Activated naive CD8-positive, alpha-beta T cell treated with anti-CD3 and anti-CD28 coated beads, Interleukin-2, amount 50 U/mL, for 16 hours (primary cell): ENCODE data around the gene EHD1.

Source experiments
- DNase-seq: peaks from one replicate; pipeline ENCODE4 v3.0.0-alpha.2; 2020; ENCODE audit warnings: low read depth, low spot score

Gene EHD1

DNA sequence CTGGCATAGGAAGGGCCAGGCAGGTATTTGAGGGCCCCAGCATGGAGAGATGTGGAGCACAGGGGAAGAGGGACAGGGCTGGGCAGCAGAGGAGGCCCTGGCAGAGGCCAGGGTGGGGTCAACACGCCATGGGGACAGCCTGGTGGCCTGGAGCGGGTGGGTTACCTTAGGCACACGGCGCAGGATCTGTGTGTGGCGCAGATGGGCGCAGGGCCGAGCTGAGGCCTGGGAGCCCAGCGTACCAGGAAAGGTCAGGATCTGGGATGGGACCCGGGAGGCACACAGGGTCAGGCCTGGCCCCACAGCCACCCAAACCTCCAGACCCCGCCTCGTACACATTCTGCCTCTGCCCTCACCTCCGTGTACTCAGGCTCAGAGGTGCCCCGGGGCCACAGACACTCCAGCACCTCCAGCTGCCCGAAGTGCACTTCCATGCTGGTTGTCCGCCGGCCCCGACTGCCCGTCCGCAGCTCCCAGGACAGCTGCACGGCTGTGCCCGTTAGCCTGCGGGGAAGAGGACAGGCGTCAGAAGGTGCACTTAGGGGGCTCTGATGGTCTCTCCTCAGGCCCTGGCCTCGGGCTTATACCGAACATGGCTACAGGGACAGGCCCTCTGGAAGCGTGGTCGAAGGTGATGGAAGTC lies 32.2 kb upstream of the EHD1 start:
- no peak for DNase-seq

DNA sequence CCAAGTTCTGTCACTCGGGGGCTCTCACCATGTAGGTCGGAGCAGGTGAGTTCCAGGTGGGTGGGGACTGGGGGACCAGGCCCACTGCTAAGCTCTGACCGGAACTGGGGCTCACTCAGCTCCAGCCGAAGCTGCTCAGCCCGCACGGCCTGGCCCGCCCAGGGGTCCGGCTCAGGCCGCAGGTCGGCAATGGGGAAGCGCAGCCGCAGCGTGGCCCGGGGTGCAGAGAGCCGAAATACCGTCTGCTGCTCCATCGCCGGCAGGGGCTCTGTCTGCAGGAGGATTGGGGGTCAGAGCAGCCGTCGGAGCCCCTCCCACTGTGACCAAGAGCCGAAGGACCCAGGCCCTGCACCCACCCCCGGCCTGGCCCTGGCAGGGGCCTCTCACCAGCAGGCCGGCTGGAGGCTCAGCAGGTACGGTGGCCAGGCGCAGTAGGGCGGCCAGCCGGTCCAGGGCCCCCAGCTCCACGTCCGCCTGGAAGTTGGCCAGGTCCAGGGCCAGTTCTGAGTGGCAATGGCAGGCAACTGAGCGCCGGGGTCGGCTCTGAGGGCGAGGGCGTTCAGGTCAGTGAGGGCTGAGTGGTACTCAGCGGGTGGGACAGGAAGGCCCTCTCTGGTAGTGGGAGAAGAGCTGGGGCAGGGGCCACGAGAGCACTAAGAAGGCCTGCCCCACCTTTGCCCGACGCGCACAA lies 31.4 kb upstream of the EHD1 start:
- DNase-seq: no peak

DNA sequence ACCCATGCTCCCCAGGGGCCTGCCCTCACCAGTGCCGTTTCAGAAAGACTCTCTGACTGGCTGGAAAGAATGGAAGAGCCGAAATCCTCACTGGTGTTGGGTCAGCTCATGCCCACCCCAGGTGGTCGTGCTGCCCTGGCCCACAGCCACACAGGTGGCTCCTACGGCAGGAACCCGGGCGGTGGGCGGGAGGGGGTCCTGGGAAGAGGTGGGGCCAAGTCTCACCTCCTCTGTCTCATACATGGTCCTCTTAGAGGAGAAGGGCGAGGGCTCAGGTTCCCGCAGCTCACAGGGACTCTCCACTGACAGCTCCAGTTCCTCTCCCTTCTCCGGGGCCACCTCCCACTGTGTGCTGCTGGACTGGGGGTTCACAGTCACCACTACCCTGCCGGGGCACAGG lies 30.3 kb upstream of the EHD1 start:
- no peak for DNase-seq

DNA sequence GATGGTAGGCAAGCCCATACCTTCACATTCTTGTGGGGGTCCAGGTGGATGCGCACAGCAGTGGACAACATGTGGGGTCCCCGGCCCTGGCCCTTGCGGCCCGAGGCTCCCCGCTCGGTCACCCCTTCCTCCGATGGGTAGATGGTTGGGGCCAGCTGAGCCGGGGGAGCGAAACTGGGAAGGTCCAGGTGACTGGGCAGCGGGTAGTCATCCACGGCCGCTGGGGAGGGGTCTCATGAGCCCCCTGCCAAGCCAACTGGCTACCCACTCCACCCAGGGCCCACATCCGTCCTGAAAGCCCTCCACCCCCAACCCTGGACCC lies 27.9 kb upstream of the EHD1 start:
- DNase-seq: no peak

DNA sequence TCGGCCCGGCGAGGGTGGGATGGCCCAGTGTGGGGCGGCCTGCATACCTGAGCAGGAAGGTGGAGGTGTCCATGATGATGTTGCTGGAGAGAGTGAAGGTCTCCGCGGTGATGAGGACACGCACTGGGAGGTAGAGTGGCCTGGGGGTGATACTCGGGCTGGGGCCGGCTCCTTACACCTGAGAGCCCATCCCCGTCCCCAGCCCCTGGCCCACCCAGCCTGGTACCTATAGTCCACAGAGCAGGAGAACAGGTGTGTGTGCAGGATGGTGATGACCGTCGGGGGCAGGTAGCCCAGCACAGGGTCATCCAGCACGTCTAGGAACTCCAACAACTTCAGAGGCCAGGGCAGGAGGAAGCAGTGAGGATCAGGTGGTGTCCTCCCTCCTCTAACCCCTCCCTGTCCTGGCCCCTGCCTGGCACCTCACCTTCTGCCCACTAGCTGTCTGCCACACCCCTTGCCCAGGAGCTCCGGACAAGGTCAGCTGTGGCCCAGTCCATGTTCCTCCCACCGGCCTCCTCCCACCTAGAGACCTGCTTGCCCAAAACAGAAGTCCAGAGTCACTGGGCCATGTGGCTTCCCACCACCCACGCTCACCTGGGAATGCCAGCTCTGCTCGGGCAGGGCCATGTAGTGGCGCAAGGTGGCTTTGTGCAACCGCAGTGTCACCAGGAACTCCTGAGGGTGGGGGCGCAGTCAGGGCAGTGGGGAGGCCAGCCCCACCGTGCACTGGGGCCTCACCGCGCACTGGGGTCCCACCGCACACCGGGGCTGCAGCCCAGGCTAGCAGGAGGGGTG lies 27.3 kb upstream of the EHD1 start:
- no peak for DNase-seq

DNA sequence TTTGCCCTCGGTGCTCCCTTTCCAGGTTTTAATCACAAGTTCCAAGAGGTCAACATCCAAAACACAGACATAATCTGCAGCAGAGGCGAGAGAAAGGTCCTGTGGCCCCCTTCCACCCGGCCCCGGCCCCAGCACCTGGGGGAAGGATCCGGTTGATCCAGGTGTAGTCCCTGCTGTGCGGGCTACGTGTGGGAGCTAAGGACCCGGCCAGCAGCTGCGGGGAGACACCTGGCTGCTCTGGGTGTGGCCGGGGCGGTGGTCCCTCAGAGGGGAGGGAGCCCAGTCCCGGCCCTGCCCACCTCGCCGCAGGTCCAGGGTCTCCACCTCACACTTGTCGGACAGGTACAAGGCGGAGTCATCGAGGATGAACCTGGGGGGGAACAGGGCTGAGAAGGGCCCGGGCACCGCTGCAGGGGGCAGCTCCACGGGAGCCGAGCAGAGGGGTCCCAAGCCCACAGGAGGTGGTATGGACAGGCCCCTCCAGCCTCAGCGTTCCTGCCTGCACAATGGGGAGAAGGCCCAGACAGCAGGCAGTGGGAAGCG lies 24.9 kb upstream of the EHD1 start:
- DNase-seq: no peak

DNA sequence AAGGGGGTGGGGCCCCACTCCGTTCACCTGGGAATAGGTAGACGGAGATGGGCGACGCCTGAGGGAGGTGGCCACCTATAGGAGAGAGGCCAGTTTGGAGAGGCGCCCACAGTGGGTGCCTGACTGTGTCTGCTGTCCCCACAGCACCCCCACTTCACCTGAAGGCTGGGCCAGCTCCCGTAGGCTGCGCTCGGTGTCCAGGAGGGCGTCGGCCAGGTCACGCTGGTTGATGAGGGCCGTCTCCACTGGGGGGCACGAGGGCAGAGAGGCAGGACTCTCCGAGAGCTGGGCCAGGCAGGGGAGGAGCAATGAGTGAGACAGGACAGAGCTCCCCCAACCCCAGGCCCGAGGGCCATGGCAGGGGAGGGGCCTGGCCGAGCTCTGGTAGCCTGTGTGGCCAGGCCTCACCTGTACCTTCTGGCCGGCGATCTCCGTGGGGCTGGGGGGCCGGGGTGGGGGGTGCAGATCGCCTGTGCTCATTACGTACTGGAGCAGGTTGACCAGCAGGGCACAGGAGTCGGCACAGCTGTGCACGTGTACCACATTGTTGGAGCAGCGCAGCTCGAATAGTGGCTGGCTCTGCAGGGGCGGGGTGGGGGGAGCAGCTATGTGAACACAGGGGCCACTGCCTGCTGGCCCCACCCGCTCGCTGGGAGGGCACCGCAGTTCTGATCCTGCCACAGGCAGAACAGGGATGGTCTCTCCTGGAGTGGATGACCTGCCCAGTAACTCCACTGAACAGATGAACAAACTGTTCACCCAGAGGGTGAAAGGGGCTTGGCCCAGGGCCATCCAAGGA lies 23.9 kb upstream of the EHD1 start:
- no peak for DNase-seq

DNA sequence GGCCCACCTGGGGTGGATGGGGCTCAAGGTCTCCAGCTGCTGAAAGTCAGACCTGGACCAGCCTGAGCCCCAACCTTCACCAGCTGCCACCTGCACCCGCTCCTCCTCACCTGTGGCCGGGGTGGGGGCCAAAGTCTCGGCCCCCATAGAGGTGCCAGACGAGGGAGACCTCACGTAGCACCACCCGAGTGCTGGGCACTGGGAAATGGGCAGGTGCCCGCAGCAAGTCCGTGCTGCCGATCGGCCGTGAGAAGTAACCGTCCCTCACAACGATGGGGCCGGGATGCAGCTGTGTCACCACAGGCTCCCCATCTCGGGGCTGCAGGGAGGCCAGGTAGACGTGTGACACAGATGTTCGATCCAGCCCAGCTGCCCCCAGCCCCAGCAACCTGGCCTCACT lies 22.4 kb upstream of the EHD1 start:
- DNase-seq: no peak

DNA sequence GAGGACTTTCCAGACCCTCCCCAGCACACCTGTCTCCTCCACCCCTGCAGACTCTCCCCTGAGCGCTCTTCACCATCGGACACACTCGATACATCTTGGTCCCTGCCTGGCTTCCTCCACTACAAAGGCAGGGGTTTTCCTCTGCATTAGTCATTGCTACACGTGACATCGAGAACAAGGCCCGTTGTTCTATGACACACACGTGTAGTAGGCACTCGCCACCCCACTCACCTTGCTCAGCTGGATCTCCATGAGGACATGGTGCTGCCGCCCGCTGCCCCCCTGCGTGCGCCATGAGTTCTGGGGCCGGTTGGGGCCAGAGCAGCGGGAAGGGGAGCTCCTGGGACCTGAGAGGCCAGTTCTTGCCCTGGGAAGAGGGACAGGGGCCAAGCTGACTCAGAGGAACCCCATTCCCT lies 21.9 kb upstream of the EHD1 start:
- peak; percentile 18 for DNase-seq

DNA sequence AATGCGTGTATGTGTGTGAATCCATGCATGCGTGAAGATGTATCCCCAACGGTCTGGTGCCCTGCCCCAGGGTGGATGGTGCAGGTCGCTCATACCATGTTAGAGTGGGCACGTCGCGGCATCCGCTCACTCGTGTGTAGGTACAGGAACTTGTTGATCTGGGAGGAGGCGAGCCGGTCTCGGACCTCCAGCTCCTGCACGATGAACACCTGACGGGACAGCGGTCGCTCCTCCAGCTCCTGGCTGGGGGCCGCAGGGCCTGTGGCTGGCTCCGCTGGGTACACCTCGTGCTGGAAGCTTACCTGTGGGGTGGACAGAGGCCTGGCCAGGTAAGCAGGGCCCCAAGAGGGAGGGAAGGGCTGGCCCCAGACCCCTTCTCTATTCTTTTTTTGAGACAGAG lies 20.1 kb upstream of the EHD1 start:
- DNase-seq: no peak

DNA sequence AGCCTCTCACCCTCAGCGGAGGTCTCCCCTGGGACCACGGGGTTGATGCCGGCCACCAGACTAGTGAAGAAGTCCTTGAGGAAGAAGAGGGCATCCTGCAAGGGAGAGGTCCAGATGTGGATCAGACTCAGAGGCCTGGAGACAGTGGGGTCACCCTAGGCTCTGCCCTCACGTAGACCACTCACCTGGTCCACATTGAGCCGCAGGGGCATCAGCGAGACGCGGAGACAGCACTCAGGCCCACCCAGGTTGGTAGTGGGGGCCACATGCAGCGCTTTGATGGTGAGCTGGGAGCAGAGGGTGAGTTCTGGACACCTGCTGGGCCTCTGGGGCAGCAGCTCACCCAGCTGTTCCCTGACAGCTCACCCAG lies 19.6 kb upstream of the EHD1 start:
- DNase-seq: no peak

DNA sequence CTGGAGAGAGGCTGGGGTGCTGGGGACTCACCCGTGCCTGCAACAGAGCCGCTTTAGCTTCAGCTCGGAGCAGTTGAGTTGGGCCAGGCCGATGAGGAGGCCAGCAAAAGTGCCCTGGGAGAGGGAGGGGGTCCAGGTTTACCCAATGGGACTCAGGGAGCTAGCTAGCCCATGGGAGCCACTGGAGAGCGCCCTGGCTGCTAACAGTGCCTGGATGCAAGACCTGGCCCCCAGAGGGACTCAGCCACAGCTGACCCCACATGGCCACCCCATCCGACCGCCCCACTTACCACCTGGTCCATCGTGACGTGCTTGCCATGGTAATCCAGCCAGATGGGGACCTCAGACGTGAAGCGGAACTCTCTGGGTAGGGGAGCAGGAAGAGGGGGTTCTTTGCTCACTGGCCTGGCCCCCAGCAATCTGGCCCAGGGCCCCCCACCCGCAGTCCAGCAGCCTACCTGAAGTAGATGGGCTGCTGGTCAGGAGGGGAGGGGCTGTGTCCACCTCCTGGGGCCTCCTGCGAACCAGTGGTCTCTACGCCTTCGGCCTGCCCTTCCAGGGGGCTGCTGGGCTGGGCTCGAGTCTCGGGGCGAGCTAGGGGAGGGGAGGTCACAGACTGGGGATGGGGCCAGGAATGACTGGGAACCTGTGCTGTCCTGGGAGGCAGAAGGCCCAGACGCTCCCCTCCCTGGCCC lies 19.1 kb upstream of the EHD1 start:
- DNase-seq: no peak

DNA sequence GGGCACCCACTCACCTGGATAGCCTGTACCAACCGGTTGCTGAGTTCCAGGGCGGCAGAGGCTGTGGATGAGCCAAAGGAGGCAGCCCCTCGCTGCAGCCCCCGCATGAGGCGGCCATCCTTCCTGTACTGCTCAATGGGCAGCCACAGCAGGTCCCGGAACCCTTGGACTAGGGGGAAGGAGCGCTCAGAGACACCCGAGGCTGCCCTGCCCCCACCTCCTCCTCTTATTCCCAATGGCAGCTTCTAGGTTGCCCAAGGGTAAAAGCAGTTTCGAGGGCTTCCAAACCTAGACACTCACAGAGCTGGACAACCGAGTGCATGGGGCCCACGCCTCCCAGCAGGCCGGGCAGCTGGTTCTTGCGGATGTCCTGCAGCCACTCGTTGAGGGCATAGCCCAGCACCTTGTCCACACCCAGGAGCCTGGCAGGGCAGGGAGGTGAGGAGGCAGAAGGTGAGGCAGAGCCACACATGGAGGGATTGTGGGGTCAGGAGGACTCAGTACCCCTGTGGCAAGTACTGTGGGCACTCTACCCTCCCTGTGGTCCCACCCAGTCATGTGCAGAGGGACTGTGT lies 18.1 kb upstream of the EHD1 start:
- DNase-seq: no peak

DNA sequence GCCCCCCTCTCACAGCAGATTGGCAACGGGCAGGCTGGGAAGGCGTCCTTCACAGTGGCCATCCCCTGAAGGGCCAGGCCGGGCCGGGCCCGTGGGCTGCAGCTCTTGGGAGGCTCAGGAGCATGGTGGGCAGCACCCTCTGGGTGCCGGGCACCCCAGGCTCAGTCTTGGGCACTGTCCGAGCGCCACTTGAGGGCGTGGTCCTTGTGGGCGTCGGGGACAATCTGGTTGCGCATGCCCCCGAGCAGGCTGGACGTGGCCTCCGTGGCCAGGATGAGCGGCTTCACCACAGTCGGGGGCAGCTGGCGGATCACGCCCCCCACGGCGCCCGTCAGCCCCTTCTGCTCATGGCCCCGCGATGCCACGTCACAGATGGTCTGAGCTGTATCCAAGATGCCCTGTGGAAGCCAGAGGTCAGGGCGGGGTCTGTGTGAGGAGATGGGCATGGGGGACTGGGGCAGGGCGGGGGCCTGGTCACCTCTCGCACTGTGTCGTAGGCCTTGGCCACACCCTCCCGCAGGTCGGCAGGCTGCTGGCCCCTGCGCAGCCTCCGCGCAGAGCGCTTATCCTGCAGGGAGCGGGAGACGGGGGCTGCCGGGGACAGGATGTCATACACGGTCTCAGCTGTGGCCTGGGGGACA lies 16.5 kb upstream of the EHD1 start:
- DNase-seq: no peak

DNA sequence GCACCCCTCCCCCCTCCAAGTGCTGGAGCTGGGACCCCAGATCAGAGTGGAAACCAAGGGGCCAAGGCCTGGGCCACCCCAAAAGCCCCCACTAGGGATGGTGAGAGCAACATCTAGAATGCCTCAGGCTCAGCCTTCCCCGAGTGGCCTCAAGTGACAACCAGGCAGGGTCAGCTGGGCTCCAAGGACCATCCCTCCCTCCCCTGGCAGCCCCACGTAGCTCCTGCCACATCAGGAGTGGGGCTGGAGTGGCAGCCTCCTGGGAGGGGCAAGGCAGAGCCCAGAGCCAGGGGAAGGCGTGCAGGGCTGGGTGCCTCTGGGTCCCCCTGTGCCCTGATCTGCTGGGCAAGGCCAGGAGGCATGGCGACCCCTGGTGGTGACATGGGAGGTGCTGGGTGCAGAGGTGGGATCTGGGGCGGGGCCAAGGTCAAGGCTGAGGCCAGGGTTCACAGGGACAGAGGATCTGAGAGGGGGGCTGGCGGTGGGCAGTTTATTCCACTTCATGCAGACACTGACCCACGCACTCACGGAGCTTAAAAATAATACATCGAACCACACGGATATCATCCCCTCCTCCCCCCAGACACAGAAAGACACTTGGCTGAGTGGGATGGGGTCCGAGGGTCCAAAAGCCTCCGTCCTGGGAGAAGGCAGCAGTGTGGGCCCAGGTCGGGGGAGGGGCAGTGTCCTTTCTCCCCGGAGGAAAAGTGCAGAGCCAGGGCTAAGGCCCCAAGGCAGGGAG lies 15.8 kb upstream of the EHD1 start:
- DNase-seq: peak; percentile 85

DNA sequence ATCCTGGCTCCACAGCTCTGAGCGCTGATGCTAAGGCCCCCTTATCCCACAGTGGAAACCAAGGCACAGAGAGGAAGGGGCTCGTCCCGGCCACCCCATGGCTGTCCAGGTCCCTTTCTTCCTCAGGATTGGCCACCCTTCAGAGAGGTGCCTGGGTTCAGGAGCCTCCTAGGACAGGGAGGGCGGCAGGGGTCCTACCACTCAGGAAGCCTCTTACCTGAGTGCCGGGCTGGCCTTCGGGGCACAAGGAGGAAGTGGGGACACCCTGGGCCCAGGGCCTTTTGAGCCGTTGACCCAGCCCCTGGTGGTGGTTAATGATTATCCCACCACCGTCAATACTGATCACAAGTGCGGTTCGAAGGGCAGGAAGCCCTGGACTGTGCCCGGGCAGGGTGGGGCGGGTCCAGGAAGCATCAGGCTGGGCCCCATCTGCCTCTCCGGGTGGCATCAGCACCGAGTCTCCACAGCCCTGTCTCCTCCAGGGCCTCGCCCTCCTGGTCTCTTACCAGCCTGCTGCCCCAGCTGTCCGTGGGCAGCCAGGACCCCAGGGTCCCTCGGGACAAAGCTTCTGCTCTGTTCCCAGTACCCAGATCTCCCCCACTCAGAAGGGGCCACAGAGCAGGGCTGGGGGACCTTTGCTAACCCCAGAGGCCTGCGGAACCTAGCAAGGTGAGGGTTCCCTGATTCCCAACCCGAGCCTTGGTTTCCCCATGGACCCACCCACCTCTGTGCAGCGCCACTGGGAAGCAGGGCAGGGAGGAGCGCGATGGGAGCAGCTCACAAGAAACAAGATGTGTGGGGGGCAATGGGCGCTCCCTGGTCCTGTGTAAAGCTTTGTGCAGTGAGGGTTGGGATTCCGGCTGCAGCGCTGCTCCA lies 15.0 kb upstream of the EHD1 start:
- no peak for DNase-seq

DNA sequence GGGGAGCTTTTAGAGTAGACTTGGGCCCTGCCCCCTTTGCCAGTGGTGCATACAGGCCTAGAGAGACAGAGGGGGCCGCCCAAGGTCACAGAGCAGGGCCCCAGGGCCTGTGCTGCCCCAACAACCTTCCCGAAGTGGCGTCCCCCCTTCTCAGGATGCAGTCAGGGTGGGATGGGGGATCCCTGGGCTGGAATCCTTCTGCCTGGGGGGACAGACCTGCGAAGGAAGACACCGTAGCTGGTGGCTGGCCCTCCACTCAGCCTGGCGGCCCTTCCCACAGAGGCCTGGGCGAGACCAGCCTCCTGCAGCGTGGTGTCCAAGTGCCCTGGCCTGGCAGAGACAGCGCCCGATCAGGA lies 14.4 kb upstream of the EHD1 start:
- no peak for DNase-seq

DNA sequence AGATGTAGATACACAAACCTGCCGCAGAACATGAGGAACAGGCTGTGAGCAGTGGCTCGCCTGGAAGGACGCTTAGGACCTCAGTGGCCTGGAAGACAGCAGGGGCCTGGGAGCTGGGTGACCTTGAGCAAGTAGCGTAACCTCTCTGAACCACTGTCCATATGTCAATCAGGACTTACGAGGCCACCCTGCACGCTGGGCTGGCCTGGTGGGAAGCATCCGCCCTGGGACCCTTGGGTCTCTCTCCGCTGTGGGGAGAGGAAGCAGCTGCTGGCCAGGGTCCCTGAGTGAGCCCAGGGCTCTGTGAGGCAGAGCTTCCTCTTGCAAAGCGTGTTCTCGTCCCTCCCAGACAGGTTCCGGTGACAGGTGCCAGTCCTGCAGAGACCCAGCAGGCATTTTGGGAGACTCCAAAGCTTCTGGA lies 14.0 kb upstream of the EHD1 start:
- no peak for DNase-seq

DNA sequence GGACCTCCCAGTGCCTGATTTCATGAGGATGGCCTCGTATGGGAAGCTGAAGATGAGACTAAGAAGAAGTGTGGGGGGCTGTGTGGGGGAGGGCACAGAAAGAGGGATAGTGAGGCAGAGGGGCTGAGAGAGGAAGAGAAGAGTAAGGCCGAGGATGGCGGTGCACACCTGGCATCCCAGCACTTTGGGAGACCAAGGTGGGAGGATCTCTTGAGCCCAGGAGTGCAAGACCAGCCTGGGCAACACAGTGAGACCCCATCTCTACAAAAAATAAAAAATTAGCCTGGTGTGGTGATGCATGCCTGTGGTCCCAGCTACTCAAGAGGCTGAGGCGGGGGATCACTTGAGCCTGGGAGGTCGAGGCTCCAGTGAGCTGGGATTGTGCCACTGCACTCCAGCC lies 13.5 kb upstream of the EHD1 start:
- no peak for DNase-seq
